ENCODE data around the gene LATS2.

Gene LATS2

GRCh38 chr13:21079761-21080592 lies 18.6 kb upstream of the LATS2 start:
- TF ChIP-seq SUZ12 (IDR thresholded peaks at IDR 0.05; ENCODE audit: extremely low read depth, insufficient read depth, insufficient read length) (no peak), ZNF274 (IDR thresholded peaks at IDR 0.05; ENCODE audit: low read depth, low read length) (no peak), YY1 (IDR thresholded peaks at IDR 0.05; ENCODE audit: insufficient read depth, insufficient read length) (no peak)
- Histone ChIP-seq H3K27me3 (ENCODE audit: insufficient read depth, insufficient read length) (no peaks in the 10 kb centered on the region), H3K36me3 (ENCODE audit: insufficient read depth, insufficient read length, low read length) (no peaks in the 10 kb centered on the region), H3K4me1 (ENCODE audit: insufficient read depth, insufficient read length) (peaks cover 3% of the 10 kb centered on the region), H3K9ac (ENCODE audit: insufficient read length, low read depth) (no peak overlapping the region), H3K4me3 (ENCODE audit: insufficient read length, low read depth) (no peak overlapping the region), H3K9me3 (ENCODE audit: insufficient read depth, low read length) (no peaks in the 10 kb centered on the region)
- no peak for DNase-seq (ENCODE audit: low read depth, low spot score)

GRCh38 chr13:21079221-21079620 lies 17.8 kb upstream of the LATS2 start:
- Histone ChIP-seq H3K4me3 (ENCODE audit: insufficient read length, low read depth) (no peak overlapping the region), H3K9me3 (ENCODE audit: insufficient read depth, low read length) (no peaks in the 10 kb centered on the region), H3K27me3 (ENCODE audit: insufficient read depth, insufficient read length) (no peaks in the 10 kb centered on the region), H3K36me3 (ENCODE audit: insufficient read depth, insufficient read length, low read length) (no peaks in the 10 kb centered on the region), H3K9ac (ENCODE audit: insufficient read length, low read depth) (no peak overlapping the region), H3K4me1 (ENCODE audit: insufficient read depth, insufficient read length) (peaks cover 3% of the 10 kb centered on the region)
- DNase-seq (ENCODE audit: low read depth, low spot score): no peak
- TF ChIP-seq YY1 (IDR thresholded peaks at IDR 0.05; ENCODE audit: insufficient read depth, insufficient read length) (no peak), SUZ12 (IDR thresholded peaks at IDR 0.05; ENCODE audit: extremely low read depth, insufficient read depth, insufficient read length) (no peak), ZNF274 (IDR thresholded peaks at IDR 0.05; ENCODE audit: low read depth, low read length) (no peak)

GRCh38 chr13:21078501-21078900 lies 17.1 kb upstream of the LATS2 start:
- Histone ChIP-seq H3K9me3 (ENCODE audit: insufficient read depth, low read length) (no peaks in the 10 kb centered on the region), H3K36me3 (ENCODE audit: insufficient read depth, insufficient read length, low read length) (no peaks in the 10 kb centered on the region), H3K9ac (ENCODE audit: insufficient read length, low read depth) (no peak overlapping the region), H3K4me3 (ENCODE audit: insufficient read length, low read depth) (no peak overlapping the region), H3K27me3 (ENCODE audit: insufficient read depth, insufficient read length) (no peaks in the 10 kb centered on the region), H3K4me1 (ENCODE audit: insufficient read depth, insufficient read length) (peaks cover 3% of the 10 kb centered on the region)
- TF ChIP-seq YY1 (IDR thresholded peaks at IDR 0.05; ENCODE audit: insufficient read depth, insufficient read length): no peak
- no peak for TF ChIP-seq SUZ12 (IDR thresholded peaks at IDR 0.05; ENCODE audit: extremely low read depth, insufficient read depth, insufficient read length)
- TF ChIP-seq ZNF274 (IDR thresholded peaks at IDR 0.05; ENCODE audit: low read depth, low read length): no peak
- no peak for DNase-seq (ENCODE audit: low read depth, low spot score)

DNA sequence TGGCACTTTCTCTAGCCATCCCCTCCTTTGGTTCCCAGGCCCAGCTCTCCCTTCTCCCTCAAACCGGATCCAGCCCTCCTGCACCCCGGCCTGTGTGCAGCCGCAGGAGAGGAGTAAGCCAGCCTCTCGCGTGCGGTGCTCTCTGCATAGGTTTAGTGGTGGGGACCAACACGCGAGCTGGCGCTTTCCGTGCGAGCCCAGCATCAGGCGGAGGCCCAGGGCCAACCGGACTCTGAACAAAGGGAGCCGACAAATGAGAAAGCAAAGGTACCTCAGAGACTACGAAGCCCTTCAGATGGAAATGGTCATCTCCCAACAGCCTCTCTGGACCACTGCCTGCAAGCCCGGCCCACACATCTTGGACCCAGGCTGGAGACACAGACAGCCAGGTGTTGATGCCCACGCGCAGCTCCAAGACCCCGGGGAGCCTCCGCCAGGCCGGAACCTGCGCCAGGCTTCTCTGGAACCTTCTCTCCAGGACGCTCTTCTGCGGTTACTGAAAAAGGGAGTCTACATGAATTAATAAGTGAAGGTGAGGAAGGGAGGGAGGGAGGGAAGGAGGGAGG lies 16.5 kb upstream of the LATS2 start:
- H3K9me3 ChIP-seq (ENCODE audit: insufficient read depth, low read length): no peaks in the 10 kb centered on the region
- H3K4me3 ChIP-seq (ENCODE audit: insufficient read length, low read depth): no peak overlapping the region
- TF ChIP-seq YY1 (IDR thresholded peaks at IDR 0.05; ENCODE audit: insufficient read depth, insufficient read length): no peak
- no peak for TF ChIP-seq SUZ12 (IDR thresholded peaks at IDR 0.05; ENCODE audit: extremely low read depth, insufficient read depth, insufficient read length)
- no peak for TF ChIP-seq ZNF274 (IDR thresholded peaks at IDR 0.05; ENCODE audit: low read depth, low read length)
- DNase-seq (ENCODE audit: low read depth, low spot score): no peak
- no peaks in the 10 kb centered on the region for H3K36me3 ChIP-seq (ENCODE audit: insufficient read depth, insufficient read length, low read length)
- no peak overlapping the region for H3K9ac ChIP-seq (ENCODE audit: insufficient read length, low read depth)
- no peaks in the 10 kb centered on the region for H3K27me3 ChIP-seq (ENCODE audit: insufficient read depth, insufficient read length)
- H3K4me1 ChIP-seq (ENCODE audit: insufficient read depth, insufficient read length): peaks cover 3% of the 10 kb centered on the region

DNA sequence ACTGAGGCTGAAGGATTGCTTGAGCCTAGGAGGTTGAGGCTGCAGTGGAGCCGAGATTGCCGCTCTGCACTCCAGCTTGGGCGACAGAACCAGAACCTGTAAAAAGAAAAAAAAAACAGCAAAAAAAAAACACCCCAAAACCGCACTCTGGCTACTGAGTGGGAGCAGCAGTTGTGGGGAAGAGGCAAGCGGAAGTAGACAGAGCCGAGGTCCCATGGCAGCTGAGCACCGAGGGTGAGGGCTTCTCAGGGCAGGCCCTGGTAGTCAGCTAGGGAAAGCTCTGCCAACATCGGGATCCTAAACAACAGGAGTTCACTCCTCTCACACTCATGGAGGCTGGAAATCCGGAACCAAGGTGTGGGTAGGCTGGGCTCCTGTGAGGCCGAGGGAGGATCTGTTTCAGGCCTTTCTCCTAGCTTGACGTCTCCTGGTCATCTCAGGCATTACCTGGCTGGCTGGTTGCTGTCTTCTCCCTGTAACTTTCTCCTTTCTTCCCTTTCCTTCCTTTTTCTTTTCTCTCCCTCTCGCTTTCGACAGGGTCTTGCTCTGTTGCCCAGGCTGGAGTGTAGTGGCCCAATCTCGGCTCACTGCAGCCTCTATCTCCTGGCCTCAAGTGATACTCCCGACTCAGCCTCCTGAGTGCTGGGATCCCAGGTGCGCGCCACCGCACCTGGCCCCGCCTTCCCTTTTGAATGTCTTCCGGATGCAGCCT lies 15.8 kb upstream of the LATS2 start:
- peaks cover 3% of the 10 kb centered on the region for H3K4me1 ChIP-seq (ENCODE audit: insufficient read depth, insufficient read length)
- no peak for TF ChIP-seq SUZ12 (IDR thresholded peaks at IDR 0.05; ENCODE audit: extremely low read depth, insufficient read depth, insufficient read length)
- no peak for TF ChIP-seq ZNF274 (IDR thresholded peaks at IDR 0.05; ENCODE audit: low read depth, low read length)
- no peak for TF ChIP-seq YY1 (IDR thresholded peaks at IDR 0.05; ENCODE audit: insufficient read depth, insufficient read length)
- no peak overlapping the region for H3K9ac ChIP-seq (ENCODE audit: insufficient read length, low read depth)
- no peaks in the 10 kb centered on the region for H3K9me3 ChIP-seq (ENCODE audit: insufficient read depth, low read length)
- H3K36me3 ChIP-seq (ENCODE audit: insufficient read depth, insufficient read length, low read length): no peaks in the 10 kb centered on the region
- no peak overlapping the region for H3K4me3 ChIP-seq (ENCODE audit: insufficient read length, low read depth)
- no peak for DNase-seq (ENCODE audit: low read depth, low spot score)
- H3K27me3 ChIP-seq (ENCODE audit: insufficient read depth, insufficient read length): no peaks in the 10 kb centered on the region

DNA sequence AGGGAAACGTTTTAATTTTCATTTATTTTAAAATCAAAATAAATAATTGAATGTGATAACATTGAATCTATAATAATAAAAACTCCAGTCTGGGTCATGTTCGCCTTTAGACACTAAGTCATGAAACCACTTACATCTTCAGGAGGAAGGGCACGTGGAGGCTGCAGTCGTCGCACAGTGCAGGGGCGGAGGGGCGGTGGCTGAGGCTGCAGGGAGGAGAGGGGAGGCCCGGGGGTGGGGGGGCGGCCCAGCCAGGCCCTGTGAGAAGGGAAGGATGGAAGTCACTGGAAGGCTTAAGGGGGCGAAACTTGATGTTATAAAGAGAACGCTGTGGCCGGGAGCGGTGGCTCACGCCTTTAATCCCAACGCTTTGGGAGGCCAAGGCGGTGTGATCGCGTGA lies 14.9 kb upstream of the LATS2 start:
- no peaks in the 10 kb centered on the region for H3K27me3 ChIP-seq (ENCODE audit: insufficient read depth, insufficient read length)
- H3K9ac ChIP-seq (ENCODE audit: insufficient read length, low read depth): no peak overlapping the region
- H3K4me1 ChIP-seq (ENCODE audit: insufficient read depth, insufficient read length): peaks cover 3% of the 10 kb centered on the region
- H3K36me3 ChIP-seq (ENCODE audit: insufficient read depth, insufficient read length, low read length): no peaks in the 10 kb centered on the region
- no peak for DNase-seq (ENCODE audit: low read depth, low spot score)
- no peak for TF ChIP-seq SUZ12 (IDR thresholded peaks at IDR 0.05; ENCODE audit: extremely low read depth, insufficient read depth, insufficient read length)
- H3K4me3 ChIP-seq (ENCODE audit: insufficient read length, low read depth): no peak overlapping the region
- no peaks in the 10 kb centered on the region for H3K9me3 ChIP-seq (ENCODE audit: insufficient read depth, low read length)
